Measurements from ENCODE around the gene PADI3. TPM values are rescaled to one million over a fixed set of nuclear protein-coding genes. Genes with fewer than 3 reads are reported as not detected.

PADI3 gene
- total and polyA plus RNA-seq, 9 of the 15 experiments (the other 6 are each of a cell fraction or from before 2014, with no cell fraction given) = not detected

- DNase-seq (ENCODE audit: extremely low read depth in 1 of 4, low spot score in 3 of 4) = no peak
- Histone ChIP-seq H3K27me3 (ENCODE audit: control insufficient read depth in 2 of 2, insufficient read depth in 2 of 2, low read length in 2 of 2) (peaks cover 14 to 36% of the 10 kb centered on the region in 2 experiments), H3K4me3 (no peak overlapping the region), H3K4me1 (replicated peaks in 1 of 2; ENCODE audit: control insufficient read depth in 2 of 2, insufficient read depth in 2 of 2, low read length in 2 of 2) (no peaks in the 10 kb centered on the region; a peak in 1 of 5 replicates), H3K36me3 (ENCODE audit: control insufficient read depth, insufficient read depth, low read length) (no peaks in the 10 kb centered on the region), H3K27ac (ENCODE audit: extremely low read depth, low read depth, low read length) (no peak overlapping the region), H2AFZ (ENCODE audit: low read depth, low read length) (no peak overlapping the region), H4K20me1 (replicated peaks; ENCODE audit: control insufficient read depth, insufficient read depth, low read length) (no peaks in the 10 kb centered on the region), H3K9me1 (ENCODE audit: control insufficient read depth, insufficient read depth, low read length) (no peaks in the 10 kb centered on the region), H3K9ac (ENCODE audit: insufficient read depth in 1 of 2, low read depth in 2 of 2, low read length in 2 of 2) (no peak overlapping the region), H3K9me3 (replicated peaks; ENCODE audit: control insufficient read depth, insufficient read depth, low read depth, low read length) (no peaks in the 10 kb centered on the region; the same call in 1 of the 2 replicates), H3K4me2 (ENCODE audit: insufficient read depth, low read length) (no peak overlapping the region), H3K79me2 (ENCODE audit: control insufficient read depth, insufficient read depth, low read length) (no peaks in the 10 kb centered on the region)
- intact Hi-C loops (cut with micrococcal nuclease) (loop anchor here (10.0 kb wide), 2 partner anchors 154 to 276 kb away; partner anchors contain the start of gene SDHB), in situ Hi-C loops (cut with MboI) (loop anchor here (5.0 kb wide), 1 partner anchor 204 kb away; no protein-coding TSS in a partner anchor)
- ChIA-PET POLR2A (interaction anchor here (0.6 kb wide), 3 partner anchors 66 to 1076 kb away, joined by 3 read pairs; no protein-coding TSS in a partner anchor), CTCF (ENCODE audit: low intra/inter-chr PET ratio) (no interaction called here)
- 0% methylated on average over 7 of the region's 7 CpGs for WGBS (ENCODE audit: insufficient coverage, low coverage, missing lambda C conversion rate)
- ATAC-seq = no peak
- FAIRE-seq = no peak
- no TSS peak for BruUV-seq (replicated peaks)
- TF ChIP-seq NFIC (IDR thresholded peaks at IDR 0.05) (no peak), THAP7 (CRISPR knock-in tag; IDR thresholded peaks at IDR 0.05) (no peak), MECOM (CRISPR knock-in tag; IDR thresholded peaks at IDR 0.05) (no peak), CTBP1 (IDR thresholded peaks at IDR 0.05; ENCODE audit: borderline replicate concordance) (no peak), ZSCAN32 (CRISPR knock-in tag; IDR thresholded peaks at IDR 0.05) (no peak)
- TF ChIP-seq, protein P1, sequence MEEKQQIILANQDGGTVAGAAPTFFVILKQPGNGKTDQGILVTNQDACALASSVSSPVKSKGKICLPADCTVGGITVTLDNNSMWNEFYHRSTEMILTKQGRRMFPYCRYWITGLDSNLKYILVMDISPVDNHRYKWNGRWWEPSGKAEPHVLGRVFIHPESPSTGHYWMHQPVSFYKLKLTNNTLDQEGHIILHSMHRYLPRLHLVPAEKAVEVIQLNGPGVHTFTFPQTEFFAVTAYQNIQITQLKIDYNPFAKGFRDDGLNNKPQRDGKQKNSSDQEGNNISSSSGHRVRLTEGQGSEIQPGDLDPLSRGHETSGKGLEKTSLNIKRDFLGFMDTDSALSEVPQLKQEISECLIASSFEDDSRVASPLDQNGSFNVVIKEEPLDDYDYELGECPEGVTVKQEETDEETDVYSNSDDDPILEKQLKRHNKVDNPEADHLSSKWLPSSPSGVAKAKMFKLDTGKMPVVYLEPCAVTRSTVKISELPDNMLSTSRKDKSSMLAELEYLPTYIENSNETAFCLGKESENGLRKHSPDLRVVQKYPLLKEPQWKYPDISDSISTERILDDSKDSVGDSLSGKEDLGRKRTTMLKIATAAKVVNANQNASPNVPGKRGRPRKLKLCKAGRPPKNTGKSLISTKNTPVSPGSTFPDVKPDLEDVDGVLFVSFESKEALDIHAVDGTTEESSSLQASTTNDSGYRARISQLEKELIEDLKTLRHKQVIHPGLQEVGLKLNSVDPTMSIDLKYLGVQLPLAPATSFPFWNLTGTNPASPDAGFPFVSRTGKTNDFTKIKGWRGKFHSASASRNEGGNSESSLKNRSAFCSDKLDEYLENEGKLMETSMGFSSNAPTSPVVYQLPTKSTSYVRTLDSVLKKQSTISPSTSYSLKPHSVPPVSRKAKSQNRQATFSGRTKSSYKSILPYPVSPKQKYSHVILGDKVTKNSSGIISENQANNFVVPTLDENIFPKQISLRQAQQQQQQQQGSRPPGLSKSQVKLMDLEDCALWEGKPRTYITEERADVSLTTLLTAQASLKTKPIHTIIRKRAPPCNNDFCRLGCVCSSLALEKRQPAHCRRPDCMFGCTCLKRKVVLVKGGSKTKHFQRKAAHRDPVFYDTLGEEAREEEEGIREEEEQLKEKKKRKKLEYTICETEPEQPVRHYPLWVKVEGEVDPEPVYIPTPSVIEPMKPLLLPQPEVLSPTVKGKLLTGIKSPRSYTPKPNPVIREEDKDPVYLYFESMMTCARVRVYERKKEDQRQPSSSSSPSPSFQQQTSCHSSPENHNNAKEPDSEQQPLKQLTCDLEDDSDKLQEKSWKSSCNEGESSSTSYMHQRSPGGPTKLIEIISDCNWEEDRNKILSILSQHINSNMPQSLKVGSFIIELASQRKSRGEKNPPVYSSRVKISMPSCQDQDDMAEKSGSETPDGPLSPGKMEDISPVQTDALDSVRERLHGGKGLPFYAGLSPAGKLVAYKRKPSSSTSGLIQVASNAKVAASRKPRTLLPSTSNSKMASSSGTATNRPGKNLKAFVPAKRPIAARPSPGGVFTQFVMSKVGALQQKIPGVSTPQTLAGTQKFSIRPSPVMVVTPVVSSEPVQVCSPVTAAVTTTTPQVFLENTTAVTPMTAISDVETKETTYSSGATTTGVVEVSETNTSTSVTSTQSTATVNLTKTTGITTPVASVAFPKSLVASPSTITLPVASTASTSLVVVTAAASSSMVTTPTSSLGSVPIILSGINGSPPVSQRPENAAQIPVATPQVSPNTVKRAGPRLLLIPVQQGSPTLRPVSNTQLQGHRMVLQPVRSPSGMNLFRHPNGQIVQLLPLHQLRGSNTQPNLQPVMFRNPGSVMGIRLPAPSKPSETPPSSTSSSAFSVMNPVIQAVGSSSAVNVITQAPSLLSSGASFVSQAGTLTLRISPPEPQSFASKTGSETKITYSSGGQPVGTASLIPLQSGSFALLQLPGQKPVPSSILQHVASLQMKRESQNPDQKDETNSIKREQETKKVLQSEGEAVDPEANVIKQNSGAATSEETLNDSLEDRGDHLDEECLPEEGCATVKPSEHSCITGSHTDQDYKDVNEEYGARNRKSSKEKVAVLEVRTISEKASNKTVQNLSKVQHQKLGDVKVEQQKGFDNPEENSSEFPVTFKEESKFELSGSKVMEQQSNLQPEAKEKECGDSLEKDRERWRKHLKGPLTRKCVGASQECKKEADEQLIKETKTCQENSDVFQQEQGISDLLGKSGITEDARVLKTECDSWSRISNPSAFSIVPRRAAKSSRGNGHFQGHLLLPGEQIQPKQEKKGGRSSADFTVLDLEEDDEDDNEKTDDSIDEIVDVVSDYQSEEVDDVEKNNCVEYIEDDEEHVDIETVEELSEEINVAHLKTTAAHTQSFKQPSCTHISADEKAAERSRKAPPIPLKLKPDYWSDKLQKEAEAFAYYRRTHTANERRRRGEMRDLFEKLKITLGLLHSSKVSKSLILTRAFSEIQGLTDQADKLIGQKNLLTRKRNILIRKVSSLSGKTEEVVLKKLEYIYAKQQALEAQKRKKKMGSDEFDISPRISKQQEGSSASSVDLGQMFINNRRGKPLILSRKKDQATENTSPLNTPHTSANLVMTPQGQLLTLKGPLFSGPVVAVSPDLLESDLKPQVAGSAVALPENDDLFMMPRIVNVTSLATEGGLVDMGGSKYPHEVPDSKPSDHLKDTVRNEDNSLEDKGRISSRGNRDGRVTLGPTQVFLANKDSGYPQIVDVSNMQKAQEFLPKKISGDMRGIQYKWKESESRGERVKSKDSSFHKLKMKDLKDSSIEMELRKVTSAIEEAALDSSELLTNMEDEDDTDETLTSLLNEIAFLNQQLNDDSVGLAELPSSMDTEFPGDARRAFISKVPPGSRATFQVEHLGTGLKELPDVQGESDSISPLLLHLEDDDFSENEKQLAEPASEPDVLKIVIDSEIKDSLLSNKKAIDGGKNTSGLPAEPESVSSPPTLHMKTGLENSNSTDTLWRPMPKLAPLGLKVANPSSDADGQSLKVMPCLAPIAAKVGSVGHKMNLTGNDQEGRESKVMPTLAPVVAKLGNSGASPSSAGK (IDR thresholded peaks at IDR 0.05) = no peak
Measured at GRCh38 chr1:17330856-17331255, 82.0 kb downstream of the PADI3 start.
